G401.6 (cell line): Measurements from ENCODE around the gene DNMT3B.
"Not testable (repeated sequence)": the region's sequence is repeated elsewhere in the genome, so short reads cannot be mapped to it uniquely, and the experiment has no call there.

ENCODE experiments used
- FAIRE-seq: peaks from 2 replicates; lab custom pipeline; 2012; peaks lifted over from hg19 to GRCh38; lab: Jason Lieb, UNC

The DNMT3B gene

DNA sequence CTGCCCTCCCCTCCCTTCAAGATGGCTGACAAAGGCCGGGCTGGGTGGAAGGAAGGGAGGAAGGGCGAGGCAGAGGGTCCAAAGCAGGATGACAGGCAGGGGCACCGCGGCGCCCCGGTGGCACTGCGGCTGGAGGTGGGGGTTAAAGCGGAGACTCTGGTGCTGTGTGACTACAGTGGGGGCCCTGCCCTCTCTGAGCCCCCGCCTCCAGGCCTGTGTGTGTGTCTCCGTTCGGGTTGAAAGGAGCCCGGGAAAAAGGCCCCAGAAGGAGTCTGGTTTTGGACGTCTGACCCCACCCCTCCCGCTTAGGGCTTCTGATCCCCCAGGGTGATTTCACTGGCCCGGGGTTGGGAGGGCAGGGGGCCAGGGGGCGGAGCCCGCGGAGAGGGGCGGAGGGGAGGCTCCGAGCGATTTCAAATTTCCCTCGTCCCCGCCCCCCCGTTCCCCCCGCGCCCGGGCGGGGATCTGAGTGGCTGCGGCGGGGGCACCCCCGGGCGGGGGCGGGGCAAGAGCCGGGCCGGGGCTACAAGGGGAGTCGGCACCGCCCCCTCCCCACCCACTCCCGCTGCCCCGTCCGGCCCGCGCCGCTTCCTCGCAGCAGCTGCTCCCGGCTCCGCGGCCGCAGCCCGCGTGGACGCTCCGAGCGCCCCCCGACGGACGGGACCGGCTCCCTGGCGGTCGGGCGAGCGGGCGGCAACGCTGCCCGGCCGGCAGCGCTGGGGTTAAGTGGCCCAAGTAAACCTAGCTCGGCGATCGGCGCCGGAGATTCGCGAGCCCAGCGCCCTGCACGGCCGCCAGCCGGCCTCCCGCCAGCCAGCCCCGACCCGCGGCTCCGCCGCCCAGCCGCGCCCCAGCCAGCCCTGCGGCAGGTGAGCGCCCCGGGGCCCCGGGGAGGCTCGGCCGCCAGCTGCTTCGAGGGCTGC lies at the start of gene DNMT3B:
DNMT3B (plus strand) TSS at position 555 of the 923 bp plus-strand sequence. CDS start 17,939 bp downstream, outside the sequence.
- no peak for FAIRE-seq

DNA sequence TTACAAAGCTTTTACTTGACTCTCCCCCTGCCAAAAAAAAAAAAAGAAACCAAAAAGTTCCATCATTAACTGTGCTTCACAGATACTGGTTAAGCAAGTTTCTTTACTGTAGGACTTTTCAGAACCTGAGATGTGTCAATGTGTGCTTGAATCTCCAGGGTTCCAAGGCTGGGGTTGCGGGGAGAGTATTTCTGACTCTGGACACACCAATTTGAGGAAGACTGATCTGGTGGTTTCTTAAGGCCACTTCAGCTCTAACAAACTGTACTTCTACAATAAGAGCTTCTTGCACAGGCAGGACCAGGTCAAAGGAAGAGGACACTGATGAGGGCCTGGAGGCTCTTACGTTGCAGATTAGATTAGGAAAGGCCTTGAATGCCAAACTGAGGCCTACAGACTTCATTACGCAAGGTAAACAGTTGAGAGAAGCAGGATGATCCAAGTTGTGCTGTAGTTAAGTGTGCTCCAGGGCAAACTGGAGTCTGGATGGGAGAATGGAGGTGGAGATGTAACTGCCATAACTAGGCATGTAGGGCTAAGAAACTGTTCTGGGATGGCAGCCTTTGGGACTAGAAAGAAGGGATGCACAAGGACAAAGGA lies 43.3 kb upstream of the DNMT3B start:
- no peak for FAIRE-seq

DNA sequence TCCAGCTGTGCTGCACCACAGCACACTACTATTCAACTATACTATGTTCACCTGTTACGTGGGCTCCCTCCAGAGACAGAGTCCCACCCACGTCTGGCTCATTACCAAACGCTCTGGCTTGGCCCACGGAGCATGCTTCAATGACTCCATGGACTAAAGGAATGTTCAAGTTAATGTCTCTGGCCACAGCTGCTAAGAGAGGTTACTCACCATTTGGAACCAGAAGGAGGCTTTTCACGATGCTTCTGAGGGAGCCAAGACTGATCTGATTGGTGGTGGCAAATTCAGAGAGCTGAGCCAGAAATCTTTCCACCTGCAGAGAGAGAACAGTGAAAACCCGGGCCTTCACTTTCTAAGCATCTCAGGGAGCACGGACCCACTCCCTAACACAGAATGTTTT lies 34.5 kb upstream of the DNMT3B start:
- no peak for FAIRE-seq

DNA sequence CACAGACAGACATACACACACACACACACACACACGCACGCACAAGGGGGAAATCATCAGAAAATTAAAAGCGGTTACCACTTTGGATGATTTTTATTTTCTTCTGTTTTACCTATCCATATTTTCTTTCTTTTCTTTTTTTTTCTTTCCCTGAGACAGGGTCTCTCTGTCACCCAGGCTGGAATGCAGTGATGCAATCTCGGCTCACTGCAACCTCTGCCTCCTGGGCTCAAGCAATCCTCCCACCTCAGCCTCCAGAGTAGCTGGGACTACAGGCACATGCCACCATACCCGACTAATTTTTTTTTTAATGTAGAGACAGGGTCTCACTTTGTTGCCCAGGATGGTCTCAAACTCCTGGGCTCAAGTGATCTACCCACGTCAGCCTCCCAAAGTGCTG lies 33.8 kb upstream of the DNMT3B start:
- FAIRE-seq = not testable (repeated sequence)

DNA sequence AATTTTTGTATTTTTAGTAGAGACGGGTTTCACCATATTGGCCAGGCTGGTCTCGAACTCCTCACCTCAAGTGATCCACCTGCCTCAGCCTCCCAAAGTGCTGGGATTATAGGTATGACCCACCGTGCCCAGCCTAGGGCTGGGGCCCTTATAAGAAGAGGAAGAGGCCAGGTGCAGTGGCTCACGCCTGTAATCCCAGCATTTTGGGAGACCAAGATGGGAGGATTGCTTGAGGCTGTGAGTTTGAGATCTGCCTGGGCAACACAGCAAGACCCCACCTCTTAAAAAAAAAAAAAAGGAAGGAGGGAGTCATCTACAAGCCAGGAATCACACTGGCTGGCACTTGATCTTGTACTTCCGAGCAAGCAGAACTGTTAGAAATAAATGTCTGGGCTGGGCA lies 32.9 kb upstream of the DNMT3B start:
- FAIRE-seq = not testable (repeated sequence)

DNA sequence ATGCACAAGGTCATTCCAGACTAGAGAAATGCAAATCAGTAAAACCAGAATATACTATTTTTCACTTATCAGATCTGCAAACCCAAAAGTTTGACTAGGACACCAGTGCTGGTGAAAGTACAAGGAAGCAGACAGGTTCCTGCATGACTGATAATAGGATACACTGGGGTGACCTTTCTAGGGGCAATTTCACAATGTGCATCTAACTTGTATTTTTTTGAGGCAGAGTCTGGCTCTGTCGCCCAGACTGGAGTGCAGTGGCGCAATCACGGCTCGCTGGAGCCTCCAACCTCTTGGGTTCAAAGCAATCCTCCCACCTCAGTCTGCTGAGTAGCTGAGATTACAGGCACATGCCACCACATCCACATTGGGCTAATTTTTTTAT lies 30.3 kb upstream of the DNMT3B start:
- no peak for FAIRE-seq

- no peak for FAIRE-seq
Measured at GRCh38 chr20:32737371-32738223, 24.6 kb upstream of the DNMT3B start.

- FAIRE-seq = no peak
Measured at GRCh38 chr20:32741151-32741550, 21.0 kb upstream of the DNMT3B start.

DNA sequence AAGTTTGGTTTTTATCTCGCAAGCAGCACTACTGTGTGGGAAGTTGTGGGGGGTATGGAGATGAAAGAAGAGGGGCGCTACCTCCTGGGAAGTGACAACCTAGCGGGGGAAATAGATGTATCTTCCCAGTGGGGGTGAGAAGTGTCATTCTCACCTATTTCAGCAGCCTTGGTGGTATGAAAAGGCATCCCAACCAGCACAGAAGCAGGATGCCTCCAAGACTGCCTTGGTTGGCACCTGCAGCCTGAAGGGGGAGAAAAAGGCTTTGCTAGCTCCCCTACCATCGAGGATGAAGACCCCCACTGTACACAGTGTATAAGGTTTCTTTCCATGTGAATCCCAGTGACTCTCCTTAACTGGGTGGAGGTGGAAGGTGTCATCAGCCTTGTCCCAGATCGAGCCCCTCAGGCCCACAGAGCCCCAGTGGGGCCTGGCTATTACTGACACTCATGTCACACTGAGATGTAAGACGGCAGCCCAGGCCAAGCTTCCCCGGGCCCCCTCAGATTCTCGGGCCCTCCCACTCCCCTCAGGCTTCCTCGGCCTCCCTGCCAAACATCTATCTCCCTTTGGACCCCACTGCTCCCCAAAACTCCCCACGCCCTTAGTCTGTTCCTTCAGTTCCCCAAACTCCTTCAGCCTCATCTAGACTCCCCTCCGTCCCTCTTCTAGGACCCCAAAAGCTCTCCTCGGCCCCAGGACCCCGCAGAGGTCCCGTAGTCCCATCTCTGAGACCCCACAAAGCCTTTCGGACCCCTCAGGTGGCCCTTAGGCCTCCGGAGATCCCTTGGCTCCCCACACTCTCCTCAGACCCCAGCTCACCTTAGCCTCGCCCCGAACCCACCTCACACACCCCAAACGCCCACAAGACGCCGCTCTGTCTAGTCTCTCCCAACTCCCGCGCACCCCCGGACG lies 19.6 kb upstream of the DNMT3B start:
- FAIRE-seq = no peak

GRCh38 chr20:32743237-32744112 lies 18.7 kb upstream of the DNMT3B start, which contains the start of gene COMMD7:
Gene COMMD7 (minus strand): TSS chr20:32743467. CDS start chr20:32743391, 76 bp downstream.
- FAIRE-seq = no peak

DNA sequence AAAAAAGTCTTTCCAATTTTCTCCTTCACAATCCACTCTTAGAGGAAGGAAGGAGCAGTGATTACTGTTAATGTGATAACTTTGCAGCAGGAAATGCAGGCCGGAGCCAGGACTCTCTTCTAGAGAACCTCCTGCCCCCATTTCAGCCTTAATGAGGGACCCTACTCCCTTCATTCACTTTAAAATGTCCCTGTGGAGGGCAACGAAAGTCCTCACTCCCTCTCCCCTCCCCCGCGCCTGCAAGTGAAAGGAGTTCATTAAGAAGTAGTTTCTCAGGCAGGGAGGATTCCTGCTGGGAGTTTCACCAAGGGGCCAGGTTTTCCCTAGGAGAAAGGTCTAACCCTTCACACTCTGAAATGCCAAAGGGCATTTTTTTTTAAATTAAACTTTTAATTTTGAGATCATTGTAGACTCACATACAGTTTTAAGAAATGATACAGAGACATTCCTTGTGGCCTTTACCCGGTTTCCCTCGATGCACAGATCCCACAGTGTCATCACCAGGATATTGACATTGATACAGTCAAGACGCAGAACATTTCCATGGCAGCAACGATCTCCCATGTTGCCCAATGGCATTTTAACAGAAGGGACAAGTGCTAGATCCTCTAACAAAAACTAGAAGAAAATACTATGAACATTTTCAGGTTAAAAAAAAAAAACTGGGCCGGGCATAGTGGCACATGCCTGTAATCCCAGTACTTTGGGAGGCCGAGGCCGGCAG lies 12.1 kb upstream of the DNMT3B start:
- FAIRE-seq = no peak

DNA sequence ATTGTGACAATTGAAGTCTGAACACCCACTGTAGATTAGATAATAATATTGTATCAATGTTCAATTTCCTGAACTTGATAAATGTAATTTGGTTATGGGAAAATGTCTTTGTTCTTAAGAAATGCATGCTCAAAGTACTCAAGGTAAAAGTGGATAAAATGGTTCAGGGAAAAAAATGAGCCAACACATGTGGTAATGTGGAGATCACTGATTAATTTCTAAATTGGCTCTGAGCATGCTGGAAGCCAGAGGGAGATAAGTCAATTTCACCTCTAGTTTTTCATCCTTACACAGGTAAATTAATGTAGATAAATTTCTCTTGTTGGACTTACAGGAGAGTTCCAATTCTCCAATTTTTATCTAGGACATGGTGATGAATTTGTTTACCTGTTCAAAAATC lies 10.9 kb upstream of the DNMT3B start:
- FAIRE-seq = no peak

DNA sequence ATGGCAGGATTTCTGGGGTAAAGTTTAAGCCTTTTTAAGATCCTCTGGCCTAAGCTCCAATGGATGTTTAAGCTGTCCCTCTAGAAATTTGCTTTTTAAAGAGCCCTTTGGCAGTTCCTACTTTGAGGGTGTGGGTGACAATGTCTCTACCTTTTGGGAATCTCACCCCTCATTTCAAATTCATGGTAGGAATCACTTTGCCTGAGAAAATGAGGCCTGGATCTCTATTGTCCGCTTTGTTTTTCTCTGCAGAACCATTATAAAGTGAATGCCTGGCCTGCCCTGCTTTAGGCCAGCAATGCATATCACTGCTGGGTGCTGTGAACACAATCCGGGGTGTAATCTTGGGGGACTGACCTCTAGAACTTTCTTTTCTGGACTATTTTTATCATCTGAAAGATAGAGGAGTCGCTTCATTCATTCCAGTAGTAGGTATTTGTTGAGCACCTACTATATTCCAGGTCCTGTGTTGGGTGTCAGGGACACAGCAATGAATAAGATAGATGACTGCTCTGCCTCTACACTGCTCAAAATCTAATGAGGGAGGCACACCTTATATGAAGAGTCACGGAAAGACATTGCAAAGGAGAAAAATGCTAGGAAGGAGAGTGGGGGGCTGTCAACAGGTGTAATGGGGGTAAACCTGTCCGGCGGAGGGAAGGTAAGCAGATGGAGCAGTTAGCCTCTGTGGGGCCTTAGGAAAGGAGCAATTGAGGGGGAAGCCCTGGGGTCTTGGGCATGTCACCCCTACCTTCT lies 10.3 kb upstream of the DNMT3B start:
- FAIRE-seq = no peak

DNA sequence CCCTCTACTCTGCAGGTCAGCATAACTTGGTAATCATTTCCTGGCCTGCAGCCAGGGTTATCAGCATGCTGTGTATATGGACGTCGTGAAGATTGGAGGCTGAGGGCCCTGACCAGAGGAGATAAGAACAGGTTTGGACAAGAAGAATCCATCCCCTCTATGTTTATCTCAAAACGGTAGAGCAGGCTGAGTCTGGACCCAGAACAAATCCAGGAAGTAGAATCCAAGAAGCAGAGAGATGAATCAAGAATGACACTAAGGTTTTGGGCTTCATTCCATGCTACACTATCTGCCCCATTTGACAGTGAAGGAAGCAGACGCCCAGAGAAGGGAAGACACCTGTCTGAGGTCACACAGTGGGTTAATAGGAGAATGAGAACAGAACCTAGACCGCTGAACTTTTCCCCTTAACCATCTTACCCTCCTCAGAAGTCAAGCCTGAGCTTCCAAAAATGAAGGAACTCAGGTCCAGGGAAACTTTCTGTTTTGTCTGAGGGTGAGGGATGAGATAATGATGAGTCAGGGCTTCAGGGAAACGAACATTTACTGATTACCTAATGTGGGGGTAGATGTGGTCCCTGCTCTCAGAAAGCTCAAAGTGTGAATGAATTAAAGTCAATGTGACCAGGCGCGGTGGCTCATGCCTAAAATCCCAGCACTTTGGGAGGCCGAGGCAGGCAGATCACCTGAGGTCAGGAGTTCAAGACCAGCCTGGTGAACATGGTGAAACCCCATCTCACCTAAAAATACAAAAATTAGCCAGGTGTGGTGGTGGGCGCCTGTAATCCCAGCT lies 9.5 kb upstream of the DNMT3B start:
- FAIRE-seq = no peak

DNA sequence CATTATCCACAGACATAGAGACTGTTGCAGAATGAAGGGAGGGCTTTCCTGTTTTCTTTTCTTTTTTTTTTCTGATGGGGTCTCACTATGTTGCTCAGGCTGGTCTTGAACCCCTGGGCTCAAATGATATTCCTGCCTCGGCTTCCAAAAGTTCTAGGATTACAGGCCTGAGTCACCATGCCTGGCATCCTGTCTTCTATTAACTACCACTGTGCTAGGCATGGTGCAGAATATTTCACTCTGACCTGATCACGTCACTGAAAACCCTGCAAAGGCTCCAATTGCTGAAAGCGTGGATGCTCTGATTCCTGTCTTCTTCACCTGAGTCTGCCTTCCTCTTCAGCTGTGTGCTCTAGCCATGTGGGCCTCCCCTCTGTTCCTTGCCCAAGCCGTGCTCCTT lies 8.5 kb upstream of the DNMT3B start:
- no peak for FAIRE-seq

GRCh38 chr20:32756156-32756555 lies 6.0 kb upstream of the DNMT3B start:
- no peak for FAIRE-seq

GRCh38 chr20:32761417-32761830 lies 761 bp upstream of the DNMT3B start:
- FAIRE-seq = no peak

DNA sequence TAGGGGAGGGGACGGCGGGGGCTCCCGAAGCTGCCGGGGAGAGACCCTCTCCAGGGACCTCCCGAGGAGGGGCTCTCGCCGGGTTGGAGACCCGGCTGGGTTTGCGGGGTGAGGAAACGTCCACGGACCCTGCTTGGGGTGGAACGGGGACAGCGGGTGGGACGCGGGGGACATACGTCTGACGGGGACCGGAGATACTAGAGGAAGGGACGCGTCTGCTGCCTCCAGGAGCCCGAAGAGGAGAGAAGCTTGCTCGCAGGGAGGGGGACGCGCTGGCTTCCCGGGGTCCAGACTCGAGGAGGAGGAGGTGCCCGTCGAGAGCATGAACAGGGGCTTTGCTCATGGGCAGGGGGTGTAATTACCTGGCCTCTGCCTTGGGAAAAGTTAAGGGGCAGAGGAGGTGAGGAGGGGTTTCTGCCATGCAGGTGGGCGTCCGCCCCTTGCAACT lies 593 bp downstream of the DNMT3B start:
- no peak for FAIRE-seq
